PFSK-1 (cell line): ENCODE measurements around the gene CTPS1.

Experiments
- POLR2AphosphoS5 ChIP-seq: IDR thresholded peaks from 2 replicates; pipeline ENCODE4 v1.6.1; 2012; ENCODE audit warnings: low read depth, mild to moderate bottlenecking, control low read depth, low read length, moderate library complexity
- SIN3A ChIP-seq: IDR thresholded peaks from 2 replicates; pipeline ENCODE4 v1.6.1; 2012; ENCODE audit warnings: mild to moderate bottlenecking, low read length, moderate library complexity, borderline replicate concordance; ENCODE audit not compliant: insufficient read depth
- TAF1 ChIP-seq: IDR thresholded peaks from 2 replicates; pipeline ENCODE4 v1.6.1; 2012; ENCODE audit warnings: low read length, control low read depth, borderline replicate concordance; ENCODE audit not compliant: insufficient read depth
- TF ChIP-seq, protein P1 (sequence below), 2 experiments: IDR thresholded peaks; 2 replicates each; pipeline versions ENCODE4 v1.6.1 to v1.8.0; 2011 to 2012; ENCODE audit warnings: low read depth in 2 of 2, low read length in 2 of 2, control low read depth in 1 of 2, inconsistent platforms in 1 of 2, mild to moderate bottlenecking in 1 of 2, moderate library complexity in 1 of 2; ENCODE audit not compliant: insufficient read depth in 1 of 2

- TF ChIP-seq POLR2AphosphoS5 (no peak), TAF1 (no peak), SIN3A (no peak)
- TF ChIP-seq, protein P1, sequence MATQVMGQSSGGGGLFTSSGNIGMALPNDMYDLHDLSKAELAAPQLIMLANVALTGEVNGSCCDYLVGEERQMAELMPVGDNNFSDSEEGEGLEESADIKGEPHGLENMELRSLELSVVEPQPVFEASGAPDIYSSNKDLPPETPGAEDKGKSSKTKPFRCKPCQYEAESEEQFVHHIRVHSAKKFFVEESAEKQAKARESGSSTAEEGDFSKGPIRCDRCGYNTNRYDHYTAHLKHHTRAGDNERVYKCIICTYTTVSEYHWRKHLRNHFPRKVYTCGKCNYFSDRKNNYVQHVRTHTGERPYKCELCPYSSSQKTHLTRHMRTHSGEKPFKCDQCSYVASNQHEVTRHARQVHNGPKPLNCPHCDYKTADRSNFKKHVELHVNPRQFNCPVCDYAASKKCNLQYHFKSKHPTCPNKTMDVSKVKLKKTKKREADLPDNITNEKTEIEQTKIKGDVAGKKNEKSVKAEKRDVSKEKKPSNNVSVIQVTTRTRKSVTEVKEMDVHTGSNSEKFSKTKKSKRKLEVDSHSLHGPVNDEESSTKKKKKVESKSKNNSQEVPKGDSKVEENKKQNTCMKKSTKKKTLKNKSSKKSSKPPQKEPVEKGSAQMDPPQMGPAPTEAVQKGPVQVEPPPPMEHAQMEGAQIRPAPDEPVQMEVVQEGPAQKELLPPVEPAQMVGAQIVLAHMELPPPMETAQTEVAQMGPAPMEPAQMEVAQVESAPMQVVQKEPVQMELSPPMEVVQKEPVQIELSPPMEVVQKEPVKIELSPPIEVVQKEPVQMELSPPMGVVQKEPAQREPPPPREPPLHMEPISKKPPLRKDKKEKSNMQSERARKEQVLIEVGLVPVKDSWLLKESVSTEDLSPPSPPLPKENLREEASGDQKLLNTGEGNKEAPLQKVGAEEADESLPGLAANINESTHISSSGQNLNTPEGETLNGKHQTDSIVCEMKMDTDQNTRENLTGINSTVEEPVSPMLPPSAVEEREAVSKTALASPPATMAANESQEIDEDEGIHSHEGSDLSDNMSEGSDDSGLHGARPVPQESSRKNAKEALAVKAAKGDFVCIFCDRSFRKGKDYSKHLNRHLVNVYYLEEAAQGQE (IDR thresholded peaks at IDR 0.05; ENCODE audit: insufficient read depth in 1 of 2, low read depth in 2 of 2, low read length in 2 of 2) = no peak
Measured at GRCh38 chr1:41028034-41028642, 48.6 kb downstream of the CTPS1 start.
